ENCODE data around the gene TFCP2. TPM values are rescaled to one million over a fixed set of nuclear protein-coding genes. Genes with fewer than 3 reads are reported as not detected.

TFCP2 gene
- total and polyA plus RNA-seq, 12 donors: 8.7 to 30.9 (median 24.1) TPM

GRCh38 chr12:51062631-51063397, 110.1 kb downstream of the TFCP2 start:
- intact Hi-C loops (cut with DNase I): no loop called here
- Histone ChIP-seq H3K27ac (no peak overlapping the region), H3K27me3 (no peaks in the 10 kb centered on the region), H3K9me3 (no peaks in the 10 kb centered on the region), H3K36me3 (peaks cover 4 to 100% (median 65%) of the 10 kb centered on the region in 9 donors), H3K4me3 (no peak overlapping the region), H3K4me1 (no peaks in the 10 kb centered on the region)
- no peak for ATAC-seq
- no peak for TF ChIP-seq CTCF (IDR thresholded peaks at IDR 0.05)
- no peak for DNase-seq
- WGBS, 2 donors: 79 to 85% methylated on average over 9 of the region's 9 CpGs

GRCh38 chr12:51059086-51059485, 113.8 kb downstream of the TFCP2 start:
- H3K27me3 ChIP-seq: no peaks in the 10 kb centered on the region

GRCh38 chr12:51056242-51056641, 116.7 kb downstream of the TFCP2 start:
- intact Hi-C loops (cut with DNase I): no loop called here
- no peak for ATAC-seq

More at GRCh38 chr12:51059086-51059485, 113.8 kb downstream of the TFCP2 start:
- Histone ChIP-seq H3K4me1 (no peaks in the 10 kb centered on the region), H3K4me3 (no peak overlapping the region), H3K36me3 (peaks cover 0 to 100% (median 65%) of the 10 kb centered on the region in 9 donors), H3K27ac (no peak overlapping the region), H3K9me3 (no peaks in the 10 kb centered on the region)
- no peak for TF ChIP-seq CTCF (IDR thresholded peaks at IDR 0.05)
- 83 to 88% methylated on average over 7 of the region's 7 CpGs for WGBS, 2 donors
- DNase-seq (no peak), ATAC-seq (no peak)
- intact Hi-C loops (cut with DNase I): no loop called here

GRCh38 chr12:51055060-51055459, 117.9 kb downstream of the TFCP2 start:
- peaks cover 0 to 100% (median 69%) of the 10 kb centered on the region in 9 donors for H3K36me3 ChIP-seq
- 93% methylated on average over 2 of the region's 2 CpGs for WGBS, 2 donors
- H3K27me3 ChIP-seq: no peaks in the 10 kb centered on the region
- intact Hi-C loops (cut with DNase I): no loop called here
- H3K4me1 ChIP-seq: peaks cover 0 to 4% (median 0%) of the 10 kb centered on the region in 9 donors
- no peaks in the 10 kb centered on the region for H3K9me3 ChIP-seq
- H3K27ac ChIP-seq: no peak overlapping the region
- no peak for TF ChIP-seq CTCF (IDR thresholded peaks at IDR 0.05)
- DNase-seq (no peak), ATAC-seq (no peak)
- no peak overlapping the region for H3K4me3 ChIP-seq

More at GRCh38 chr12:51056242-51056641, 116.7 kb downstream of the TFCP2 start:
- H3K27me3 ChIP-seq: no peaks in the 10 kb centered on the region
- no peak overlapping the region for H3K4me3 ChIP-seq
- TF ChIP-seq CTCF (IDR thresholded peaks at IDR 0.05): no peak
- peaks cover 0 to 100% (median 73%) of the 10 kb centered on the region in 9 donors for H3K36me3 ChIP-seq
- H3K4me1 ChIP-seq: no peaks in the 10 kb centered on the region
- no peak overlapping the region for H3K27ac ChIP-seq
- WGBS, 2 donors: 80 to 87% methylated on average over 5 of the region's 5 CpGs
- H3K9me3 ChIP-seq: no peaks in the 10 kb centered on the region
- DNase-seq: no peak

All from heart right ventricle (tissue), 16 donors.